SW480 (cell line): ENCODE measurements around the gene HYAL1.

ENCODE experiments used
- DNase-seq: peaks from one replicate; pipeline ENCODE4 v3.0.0-alpha.2; 2016; ENCODE audit warnings: low spot score

HYAL1 gene

GRCh38 chr3:50334339-50335075 is 31.1 kb upstream of the HYAL1 start:
- no peak for DNase-seq

- no peak for DNase-seq
Measured at GRCh38 chr3:50333744-50334328, 30.5 kb upstream of the HYAL1 start.

- no peak for DNase-seq
Measured at GRCh38 chr3:50331364-50331907, 28.1 kb upstream of the HYAL1 start.

- no peak for DNase-seq
Measured at GRCh38 chr3:50330330-50330729, 27.0 kb upstream of the HYAL1 start.

GRCh38 chr3:50327943-50328691 is 24.7 kb upstream of the HYAL1 start, which contains the start of gene TUSC2:
TSS of gene TUSC2 (minus strand) at chr3:50328223. CDS start at chr3:50328099, 124 bp downstream.
- peak; percentile 95 for DNase-seq

- no peak for DNase-seq
Measured at GRCh38 chr3:50327129-50327528, 23.8 kb upstream of the HYAL1 start.

GRCh38 chr3:50326182-50326541 is 22.8 kb upstream of the HYAL1 start:
- no peak for DNase-seq

GRCh38 chr3:50325497-50326181 is 22.3 kb upstream of the HYAL1 start:
- no peak for DNase-seq

- no peak for DNase-seq
Measured at GRCh38 chr3:50325113-50325480, 21.7 kb upstream of the HYAL1 start.

GRCh38 chr3:50324351-50325112 is 21.2 kb upstream of the HYAL1 start:
- DNase-seq: peak; percentile 63

GRCh38 chr3:50323614-50324199 is 20.3 kb upstream of the HYAL1 start:
- no peak for DNase-seq

GRCh38 chr3:50323092-50323600 is 19.8 kb upstream of the HYAL1 start:
- DNase-seq: no peak

- no peak for DNase-seq
Measured at GRCh38 chr3:50322386-50323091, 19.2 kb upstream of the HYAL1 start, which contains the start of gene HYAL2. TSS of gene HYAL2 (minus strand) at chr3:50322745. CDS start at chr3:50320489, 2,256 bp downstream.

GRCh38 chr3:50322115-50322385 is 18.7 kb upstream of the HYAL1 start:
- DNase-seq: no peak

- DNase-seq: peak; percentile 89
Measured at GRCh38 chr3:50321336-50322114, 18.2 kb upstream of the HYAL1 start.

- no peak for DNase-seq
Measured at GRCh38 chr3:50320853-50321335, 17.5 kb upstream of the HYAL1 start.

- DNase-seq: no peak
Measured at GRCh38 chr3:50319894-50320625, 16.7 kb upstream of the HYAL1 start.

GRCh38 chr3:50319181-50319893 is 16.0 kb upstream of the HYAL1 start:
- DNase-seq: no peak
